ENCODE measurements around the gene USF1. TPM values are rescaled to one million over a fixed set of nuclear protein-coding genes. Genes with fewer than 3 reads are reported as not detected.
A peak's percentile ranks its signal among the peaks of the same experiment; 100 is the strongest.

USF1 gene
- total RNA-seq, 1 donor from 2014 or later: 66.4 TPM

GRCh38 chr1:161061419-161061818 lies 15.6 kb upstream of the USF1 start:
- Mint-ChIP-seq H3K36me3 (no peaks in the 10 kb centered on the region), H3K9me3 (no peaks in the 10 kb centered on the region), H3K4me3 (no peak overlapping the region)

GRCh38 chr1:161059293-161059692 lies 13.5 kb upstream of the USF1 start:
- H3K4me1 Mint-ChIP-seq: no peaks in the 10 kb centered on the region
- no peak for DNase-seq (ENCODE audit: low spot score in 2 of 2, unreplicated experiment in 2 of 2)
- TF ChIP-seq, protein P1, sequence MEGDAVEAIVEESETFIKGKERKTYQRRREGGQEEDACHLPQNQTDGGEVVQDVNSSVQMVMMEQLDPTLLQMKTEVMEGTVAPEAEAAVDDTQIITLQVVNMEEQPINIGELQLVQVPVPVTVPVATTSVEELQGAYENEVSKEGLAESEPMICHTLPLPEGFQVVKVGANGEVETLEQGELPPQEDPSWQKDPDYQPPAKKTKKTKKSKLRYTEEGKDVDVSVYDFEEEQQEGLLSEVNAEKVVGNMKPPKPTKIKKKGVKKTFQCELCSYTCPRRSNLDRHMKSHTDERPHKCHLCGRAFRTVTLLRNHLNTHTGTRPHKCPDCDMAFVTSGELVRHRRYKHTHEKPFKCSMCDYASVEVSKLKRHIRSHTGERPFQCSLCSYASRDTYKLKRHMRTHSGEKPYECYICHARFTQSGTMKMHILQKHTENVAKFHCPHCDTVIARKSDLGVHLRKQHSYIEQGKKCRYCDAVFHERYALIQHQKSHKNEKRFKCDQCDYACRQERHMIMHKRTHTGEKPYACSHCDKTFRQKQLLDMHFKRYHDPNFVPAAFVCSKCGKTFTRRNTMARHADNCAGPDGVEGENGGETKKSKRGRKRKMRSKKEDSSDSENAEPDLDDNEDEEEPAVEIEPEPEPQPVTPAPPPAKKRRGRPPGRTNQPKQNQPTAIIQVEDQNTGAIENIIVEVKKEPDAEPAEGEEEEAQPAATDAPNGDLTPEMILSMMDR (IDR thresholded peaks at IDR 0.05; ENCODE audit: unreplicated experiment): no peak
- no peak overlapping the region for H3K4me3 Mint-ChIP-seq
- H3K27me3 Mint-ChIP-seq (ENCODE audit: low read depth): peaks cover 14% of the 10 kb centered on the region
- no peaks in the 10 kb centered on the region for H3K9me3 Mint-ChIP-seq
- no peak overlapping the region for H3K27ac Mint-ChIP-seq
- no peaks in the 10 kb centered on the region for H3K36me3 Mint-ChIP-seq

More at GRCh38 chr1:161061419-161061818, 15.6 kb upstream of the USF1 start:
- no peaks in the 10 kb centered on the region for H3K4me1 Mint-ChIP-seq
- H3K27me3 Mint-ChIP-seq (ENCODE audit: low read depth): peaks cover 17% of the 10 kb centered on the region
- no peak overlapping the region for H3K27ac Mint-ChIP-seq
- TF ChIP-seq, protein P1 (IDR thresholded peaks at IDR 0.05; ENCODE audit: unreplicated experiment): no peak
- DNase-seq (ENCODE audit: low spot score in 2 of 2, unreplicated experiment in 2 of 2): no peak

DNA sequence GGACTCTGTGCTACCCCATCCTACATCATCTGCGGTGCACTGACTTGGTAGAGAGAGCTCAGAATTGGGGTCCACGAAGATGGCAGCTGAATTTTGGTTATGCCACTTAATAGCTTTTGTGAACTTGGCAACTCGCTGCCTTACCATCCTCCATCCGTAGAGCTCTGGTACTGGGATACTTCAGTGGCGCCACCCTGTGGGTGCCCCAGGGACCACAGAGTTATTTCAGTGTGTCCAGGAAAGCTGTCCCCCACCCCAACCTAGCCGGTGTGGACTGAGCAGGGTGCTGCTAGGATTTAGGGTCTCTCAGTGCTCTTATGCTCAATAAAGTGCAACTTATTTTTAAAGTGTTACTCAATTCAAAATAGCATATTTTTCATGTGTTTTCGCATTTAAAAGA lies 9.0 kb upstream of the USF1 start:
- Mint-ChIP-seq H3K4me3 (no peak overlapping the region), H3K36me3 (no peaks in the 10 kb centered on the region), H3K27me3 (ENCODE audit: low read depth) (no peaks in the 10 kb centered on the region), H3K27ac (no peak overlapping the region), H3K9me3 (no peaks in the 10 kb centered on the region), H3K4me1 (no peaks in the 10 kb centered on the region)
- no peak for DNase-seq (ENCODE audit: low spot score in 2 of 2, unreplicated experiment in 2 of 2)
- TF ChIP-seq, protein P1 (IDR thresholded peaks at IDR 0.05; ENCODE audit: unreplicated experiment): peak; percentile 14

- no peak overlapping the region for H3K27ac Mint-ChIP-seq
- no peaks in the 10 kb centered on the region for H3K9me3 Mint-ChIP-seq
- no peaks in the 10 kb centered on the region for H3K4me1 Mint-ChIP-seq
- no peak overlapping the region for H3K4me3 Mint-ChIP-seq
- peaks cover 1% of the 10 kb centered on the region for H3K36me3 Mint-ChIP-seq
- TF ChIP-seq, protein P1 (IDR thresholded peaks at IDR 0.05; ENCODE audit: unreplicated experiment): no peak
- H3K27me3 Mint-ChIP-seq (ENCODE audit: low read depth): no peaks in the 10 kb centered on the region
- DNase-seq (ENCODE audit: low spot score in 2 of 2, unreplicated experiment in 2 of 2): no peak
These were observed 8.5 kb upstream of the USF1 start for GRCh38 chr1:161054232-161054631.

- Mint-ChIP-seq H3K9me3 (peaks cover 10% of the 10 kb centered on the region), H3K4me3 (no peak overlapping the region), H3K27ac (no peak overlapping the region), H3K4me1 (no peaks in the 10 kb centered on the region), H3K27me3 (ENCODE audit: low read depth) (no peaks in the 10 kb centered on the region), H3K36me3 (peaks cover 11% of the 10 kb centered on the region)
- TF ChIP-seq, protein P1 (IDR thresholded peaks at IDR 0.05; ENCODE audit: unreplicated experiment): no peak
- DNase-seq (ENCODE audit: low spot score in 2 of 2, unreplicated experiment in 2 of 2): no peak
These were observed 7.1 kb upstream of the USF1 start for GRCh38 chr1:161052899-161053298.

DNA sequence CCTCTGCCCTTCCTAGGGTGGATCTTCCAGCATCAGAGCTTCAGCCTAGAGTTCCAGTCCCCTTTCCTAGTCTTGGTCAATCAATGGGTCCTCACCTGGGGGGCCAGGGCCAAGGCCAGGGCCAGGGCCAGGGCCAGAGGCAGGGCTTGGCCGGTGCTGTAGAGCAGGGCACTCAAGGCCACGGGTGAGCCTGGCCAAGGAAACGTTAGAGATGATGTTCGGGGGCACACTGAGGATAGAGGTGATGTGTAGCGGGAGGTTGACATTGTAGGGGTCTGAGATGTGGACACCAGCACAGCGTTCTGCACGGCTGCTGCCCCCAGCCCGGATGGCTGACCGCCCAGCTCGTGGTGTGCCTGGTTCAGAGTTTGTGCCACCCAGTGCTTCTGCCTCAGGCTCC lies 5.4 kb upstream of the USF1 start:
- no peak overlapping the region for H3K27ac Mint-ChIP-seq
- H3K4me1 Mint-ChIP-seq: peaks cover 5% of the 10 kb centered on the region
- H3K36me3 Mint-ChIP-seq: peaks cover 24% of the 10 kb centered on the region
- no peak for DNase-seq (ENCODE audit: low spot score in 2 of 2, unreplicated experiment in 2 of 2)
- no peak overlapping the region for H3K4me3 Mint-ChIP-seq
- H3K27me3 Mint-ChIP-seq (ENCODE audit: low read depth): no peaks in the 10 kb centered on the region
- TF ChIP-seq, protein P1 (IDR thresholded peaks at IDR 0.05; ENCODE audit: unreplicated experiment): no peak
- H3K9me3 Mint-ChIP-seq: peaks cover 24% of the 10 kb centered on the region

Data from mesothelial cell of epicardium (in vitro differentiated cells).